GM12873 (cell line): ENCODE data around the gene POU4F1.

Source experiments
- CTCF ChIP-seq: IDR thresholded peaks from 2 replicates; pipeline ENCODE4 v1.5.1; 2012; ENCODE audit warnings: low read depth, mild to moderate bottlenecking, moderate library complexity, low read length, control low read depth; ENCODE audit not compliant: insufficient read depth; ENCODE audit errors: missing control alignments

POU4F1 gene

DNA sequence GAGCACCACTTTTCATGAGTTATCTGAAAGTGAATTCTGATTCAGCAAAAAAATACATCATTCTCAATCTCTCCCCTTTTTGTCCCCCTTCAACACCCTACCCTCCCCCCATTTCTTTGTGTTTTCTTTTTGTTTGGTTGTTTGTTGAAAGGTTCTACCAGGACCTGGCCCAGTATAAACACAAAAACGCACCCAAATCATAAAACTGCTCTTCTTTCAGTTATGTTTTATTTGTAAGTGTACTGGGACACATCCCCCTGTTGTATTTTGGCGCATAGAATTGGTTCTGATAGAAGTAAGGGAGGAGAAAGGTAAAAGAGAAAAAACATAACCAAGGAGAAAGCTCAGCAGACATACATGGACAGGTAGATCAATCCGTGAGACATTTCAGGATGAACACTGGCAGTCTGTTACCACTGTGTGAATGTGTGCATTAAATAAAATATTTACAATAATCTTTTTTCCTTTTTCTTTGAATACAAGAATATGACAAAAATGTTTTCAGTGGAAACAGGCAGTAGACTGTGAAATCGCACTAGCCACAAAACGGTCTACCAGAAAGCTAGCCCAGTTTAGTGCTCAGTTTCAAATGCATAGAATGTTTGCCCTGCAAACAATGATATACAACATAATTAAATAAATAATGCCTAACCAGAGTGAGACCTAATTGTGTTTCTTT is 4.2 kb downstream of the POU4F1 start:
- no peak for TF ChIP-seq CTCF

DNA sequence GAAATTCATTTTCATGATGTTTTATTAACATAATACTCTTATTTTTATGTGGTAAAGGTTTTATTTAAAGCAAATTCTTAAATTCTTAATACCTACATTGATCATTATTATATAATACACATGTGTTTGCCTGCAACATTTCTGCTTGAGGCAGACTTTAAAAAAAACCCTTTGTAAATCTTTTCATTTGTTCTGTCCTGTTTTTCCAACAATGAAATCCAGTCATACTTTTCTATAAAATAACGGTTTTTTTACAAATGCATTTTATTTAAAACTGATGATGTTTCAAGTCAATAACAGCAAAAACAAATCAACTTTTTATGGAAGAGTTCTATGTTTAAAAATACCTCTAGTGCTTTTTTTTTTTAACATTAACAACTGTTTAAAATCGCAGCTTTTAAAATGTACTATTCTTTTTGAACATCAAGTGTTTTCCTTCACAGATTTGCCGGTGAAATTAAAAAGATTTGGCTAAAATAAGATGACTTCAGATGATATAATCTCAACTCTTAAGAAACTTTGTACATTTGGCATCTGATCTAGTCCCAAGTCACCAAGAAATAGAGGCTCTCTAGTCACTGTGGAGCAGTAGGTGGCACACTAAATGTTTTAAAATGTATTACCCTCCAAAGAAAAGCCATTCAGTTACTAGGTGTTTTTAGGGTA is 5.1 kb downstream of the POU4F1 start:
- no peak for TF ChIP-seq CTCF

- no peak for TF ChIP-seq CTCF
These were observed 5.8 kb downstream of the POU4F1 start for GRCh38 chr13:78597602-78597932.

DNA sequence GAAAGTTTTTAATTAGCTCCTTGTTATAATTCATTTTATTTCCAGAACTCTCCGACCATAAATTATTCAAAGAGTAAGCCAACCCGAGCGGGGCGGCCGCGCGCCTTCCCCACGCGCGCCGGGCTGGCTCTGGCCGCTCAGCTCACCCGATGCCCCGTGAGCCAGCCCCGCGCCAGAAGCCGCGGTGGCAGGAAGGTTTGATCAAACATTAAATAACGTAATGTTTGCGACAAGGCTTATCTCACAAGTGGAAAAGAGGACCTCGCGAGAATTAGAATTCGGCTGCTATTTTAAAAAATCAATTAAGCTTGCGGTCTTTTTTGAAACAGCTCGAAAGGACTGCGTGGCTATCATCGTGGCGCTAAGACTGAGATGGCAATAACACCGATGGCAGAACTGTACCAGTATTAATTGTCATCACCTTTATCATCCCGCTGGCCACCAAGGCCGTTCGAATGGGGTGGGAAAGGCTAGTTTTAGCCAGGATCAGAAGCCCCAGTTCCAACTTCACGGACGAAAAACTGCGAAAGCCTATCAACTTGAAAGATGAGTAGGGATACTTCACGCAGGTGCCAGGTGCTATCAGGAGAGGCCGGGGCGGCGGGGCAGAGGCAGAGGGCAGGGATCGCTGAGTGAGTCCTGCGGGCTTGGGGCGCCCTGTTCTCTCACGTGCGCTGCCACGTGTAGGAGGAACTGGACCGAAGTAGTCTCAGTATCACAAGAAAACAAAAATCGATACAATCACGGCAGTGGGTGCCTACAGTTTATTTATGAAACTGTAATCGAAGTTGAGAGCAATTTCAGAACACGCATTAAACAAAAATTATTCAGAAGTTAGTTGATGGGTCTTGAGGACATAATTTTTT is 6.4 kb downstream of the POU4F1 start:
- TF ChIP-seq CTCF = no peak

GRCh38 chr13:78596399-78596735 is 7.0 kb downstream of the POU4F1 start:
- TF ChIP-seq CTCF = no peak

DNA sequence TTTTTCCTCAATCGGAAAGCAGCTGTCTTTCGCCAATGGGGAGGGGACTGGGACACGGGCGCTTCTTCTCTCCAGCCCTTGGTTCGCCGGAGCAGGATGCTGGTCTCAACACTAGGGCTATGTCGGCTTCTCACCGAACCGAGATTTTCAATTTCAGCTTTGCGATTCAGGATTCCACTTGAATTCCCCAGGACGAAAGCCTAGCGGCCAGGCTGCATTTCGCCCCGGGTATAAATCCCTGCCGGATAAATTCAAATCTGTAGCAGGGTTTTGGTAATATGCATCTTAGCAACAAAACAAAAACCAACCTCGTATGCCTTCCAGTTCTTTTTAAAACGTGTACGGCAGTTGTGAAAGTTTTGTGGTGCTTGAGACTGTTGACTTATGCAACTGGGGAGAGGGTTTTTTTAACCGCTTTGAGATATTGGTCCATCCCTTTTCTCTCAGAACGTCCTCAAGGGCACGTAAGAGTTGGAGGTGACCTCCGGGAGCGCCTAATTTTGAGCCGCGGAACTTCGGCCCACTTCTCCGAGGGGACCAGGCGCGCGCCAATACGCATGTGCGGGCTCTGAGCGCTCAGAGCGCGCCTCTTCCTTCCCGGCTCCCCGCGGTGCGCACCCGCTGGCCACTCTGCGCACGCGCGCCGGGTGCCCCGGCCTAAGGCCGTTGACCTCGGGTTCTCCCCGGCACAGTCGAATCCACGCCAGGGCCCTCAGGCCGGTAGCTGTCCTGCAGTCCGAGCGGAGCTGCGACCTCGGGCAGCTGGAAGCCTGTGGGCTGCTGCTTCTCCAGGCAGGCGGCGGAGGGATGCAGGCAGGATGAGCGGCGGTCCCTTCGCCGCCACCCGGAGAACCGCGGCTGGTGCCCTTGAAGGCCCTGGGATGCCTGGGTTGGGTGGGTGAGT is 7.6 kb downstream of the POU4F1 start:
- TF ChIP-seq CTCF = no peak
